22Rv1 (cell line): ENCODE results near the gene FPR1.

Experiments used
- H3K27ac ChIP-seq: fragments of 450-650 bp; 2 replicates; pipeline ENCODE4 v1.5.1; 2017
- CTCF ChIP-seq: fragments of 450-650 bp; IDR thresholded peaks from 2 replicates; pipeline ENCODE4 v1.5.1; 2017; ENCODE audit warnings: mild to moderate bottlenecking
- ZFX ChIP-seq: fragments of 450-650 bp; IDR thresholded peaks from 2 replicates; pipeline ENCODE4 v1.6.1; 2017; ENCODE audit warnings: antibody characterized with exemption, borderline replicate concordance

FPR1 gene

DNA sequence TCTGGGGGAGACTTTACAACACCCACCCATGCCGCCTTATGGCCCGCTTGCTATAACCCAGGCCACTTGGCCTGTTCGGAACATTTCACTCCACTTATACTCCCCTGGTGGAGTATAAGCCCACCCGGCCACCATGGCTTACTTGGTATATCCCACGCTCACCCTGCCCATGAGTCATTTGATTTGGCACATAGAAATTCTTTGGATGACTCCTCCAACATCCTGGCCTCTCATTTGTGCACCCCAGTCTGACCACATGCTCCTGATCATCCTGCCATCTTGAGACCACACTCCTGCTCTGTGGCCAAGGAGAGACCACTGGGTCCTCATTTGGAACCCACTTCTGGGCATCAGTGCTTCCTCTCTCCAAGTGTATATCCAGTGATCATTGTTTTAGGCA, 53.4 kb downstream of the FPR1 start:
- no peak overlapping the region for H3K27ac ChIP-seq
- TF ChIP-seq ZFX (no peak), CTCF (no peak)

GRCh38 chr19:51697169-51697776, 54.4 kb downstream of the FPR1 start:
- TF ChIP-seq ZFX, result no peak
- no peak for TF ChIP-seq CTCF
- no peak overlapping the region for H3K27ac ChIP-seq

DNA sequence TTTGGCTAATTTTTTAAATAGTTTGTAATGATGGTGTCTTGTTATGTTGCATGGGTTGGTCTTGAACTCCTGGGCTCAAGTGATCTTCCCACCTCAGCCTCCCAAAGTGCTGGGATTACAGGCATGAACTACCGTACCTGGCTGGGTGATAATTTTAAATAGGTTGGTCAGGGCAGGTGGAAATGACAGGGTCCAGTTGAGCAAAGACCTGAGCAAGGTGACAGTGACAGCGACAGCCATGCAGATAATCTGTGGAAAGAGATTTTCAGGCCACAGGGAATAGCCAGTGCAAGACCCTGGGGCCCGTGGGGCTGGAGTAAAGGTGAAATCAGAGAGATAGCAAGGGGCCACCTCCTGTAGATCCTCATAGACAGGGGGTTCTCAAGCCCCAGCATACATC, 55.1 kb downstream of the FPR1 start:
- TF ChIP-seq CTCF, result no peak
- TF ChIP-seq ZFX, result no peak
- H3K27ac ChIP-seq, result no peak overlapping the region
